Activated CD8-positive, alpha-beta T cell treated with anti-CD3 and anti-CD28 coated beads for 36 hours (primary cell): ENCODE measurements around the gene CLNK. TPM values are rescaled to one million over a fixed set of nuclear protein-coding genes. Genes with fewer than 3 reads are reported as not detected.

Experiments
- ATAC-seq: fragments of 200-7000 bp; cut with Tn5 transposase; one replicate; pipeline ENCODE4 v1.10.0; 2021; ENCODE audit warnings: mild to moderate bottlenecking, moderate library complexity
- CTCF ChIA-PET: fragments of 350-600 bp; sonication (Branson Sonifier 250); formaldehyde crosslinking; loops from one replicate; lab custom pipeline; 2021; ENCODE audit warnings: antibody characterized with exemption; lab: Charles Lee
- POLR2A ChIA-PET: fragments of 350-600 bp; sonication (Branson Sonifier 250); formaldehyde crosslinking; loops from one replicate; lab custom pipeline; 2021; ENCODE audit warnings: antibody characterized with exemption; lab: Charles Lee
- DNase-seq: peaks from one replicate; pipeline ENCODE4 v3.0.0-alpha.2; 2020
- H3K27ac Mint-ChIP-seq: one replicate; pipeline ENCODE4 v1.8.0; 2021; ENCODE audit warnings: mild to moderate bottlenecking, mixed read lengths
- H3K27me3 Mint-ChIP-seq: one replicate; pipeline ENCODE4 v1.8.0; 2021; ENCODE audit warnings: mixed read lengths
- H3K36me3 Mint-ChIP-seq: one replicate; pipeline ENCODE4 v1.8.0; 2021; ENCODE audit warnings: low read depth, mixed read lengths
- H3K4me1 Mint-ChIP-seq: one replicate; pipeline ENCODE4 v1.8.0; 2021; ENCODE audit warnings: low read depth, mixed read lengths
- H3K4me3 Mint-ChIP-seq: one replicate; pipeline ENCODE4 v1.8.0; 2021; ENCODE audit warnings: mild to moderate bottlenecking, moderate library complexity, mixed read lengths
- H3K9me3 Mint-ChIP-seq: one replicate; pipeline ENCODE4 v1.8.0; 2021; ENCODE audit warnings: mixed read lengths
- intact Hi-C: fragments of 100-400 bp; cut with micrococcal nuclease; formaldehyde crosslinking; loops from one replicate; pipeline ENCODE4 v1.10.0; 2022
- total RNA-seq, 2 experiments: library from RNA; stranded (reverse); gene quantifications; one replicate each; pipeline ENCODE4 v1.2.3, GENCODE V29; 2021
- TF ChIP-seq, protein P1 (sequence below): fragments of 200-600 bp; IDR thresholded peaks from one replicate; pipeline ENCODE4 v1.8.0; 2022; ENCODE audit warnings: antibody characterized with exemption, mild to moderate bottlenecking

The CLNK gene
- total RNA-seq, 2 experiments from 2014 or later: 0.18 TPM; not detected in 1

- ChIA-PET CTCF (interaction anchor here (0.7 to 1.7 kb wide), 2 partner anchors 26 to 43 kb away, joined by 3 read pairs; no protein-coding TSS in a partner anchor), POLR2A (no interaction called here)
- intact Hi-C loops: loop anchor here (5.0 kb wide), 1 partner anchor 846 kb away; the partner anchor contains the start of gene HS3ST1
- ATAC-seq: no peak
- peaks cover 12% of the 10 kb centered on the region for H3K4me1 Mint-ChIP-seq
- H3K4me3 Mint-ChIP-seq: no peak overlapping the region
- H3K27ac Mint-ChIP-seq: no peak overlapping the region
- TF ChIP-seq, protein P1, sequence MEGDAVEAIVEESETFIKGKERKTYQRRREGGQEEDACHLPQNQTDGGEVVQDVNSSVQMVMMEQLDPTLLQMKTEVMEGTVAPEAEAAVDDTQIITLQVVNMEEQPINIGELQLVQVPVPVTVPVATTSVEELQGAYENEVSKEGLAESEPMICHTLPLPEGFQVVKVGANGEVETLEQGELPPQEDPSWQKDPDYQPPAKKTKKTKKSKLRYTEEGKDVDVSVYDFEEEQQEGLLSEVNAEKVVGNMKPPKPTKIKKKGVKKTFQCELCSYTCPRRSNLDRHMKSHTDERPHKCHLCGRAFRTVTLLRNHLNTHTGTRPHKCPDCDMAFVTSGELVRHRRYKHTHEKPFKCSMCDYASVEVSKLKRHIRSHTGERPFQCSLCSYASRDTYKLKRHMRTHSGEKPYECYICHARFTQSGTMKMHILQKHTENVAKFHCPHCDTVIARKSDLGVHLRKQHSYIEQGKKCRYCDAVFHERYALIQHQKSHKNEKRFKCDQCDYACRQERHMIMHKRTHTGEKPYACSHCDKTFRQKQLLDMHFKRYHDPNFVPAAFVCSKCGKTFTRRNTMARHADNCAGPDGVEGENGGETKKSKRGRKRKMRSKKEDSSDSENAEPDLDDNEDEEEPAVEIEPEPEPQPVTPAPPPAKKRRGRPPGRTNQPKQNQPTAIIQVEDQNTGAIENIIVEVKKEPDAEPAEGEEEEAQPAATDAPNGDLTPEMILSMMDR: no peak
- DNase-seq: no peak
- no peaks in the 10 kb centered on the region for H3K27me3 Mint-ChIP-seq
- no peaks in the 10 kb centered on the region for H3K36me3 Mint-ChIP-seq
- H3K9me3 Mint-ChIP-seq: no peaks in the 10 kb centered on the region
These were observed 103.5 kb downstream of the CLNK start for GRCh38 chr4:10581022-10581421.

DNA sequence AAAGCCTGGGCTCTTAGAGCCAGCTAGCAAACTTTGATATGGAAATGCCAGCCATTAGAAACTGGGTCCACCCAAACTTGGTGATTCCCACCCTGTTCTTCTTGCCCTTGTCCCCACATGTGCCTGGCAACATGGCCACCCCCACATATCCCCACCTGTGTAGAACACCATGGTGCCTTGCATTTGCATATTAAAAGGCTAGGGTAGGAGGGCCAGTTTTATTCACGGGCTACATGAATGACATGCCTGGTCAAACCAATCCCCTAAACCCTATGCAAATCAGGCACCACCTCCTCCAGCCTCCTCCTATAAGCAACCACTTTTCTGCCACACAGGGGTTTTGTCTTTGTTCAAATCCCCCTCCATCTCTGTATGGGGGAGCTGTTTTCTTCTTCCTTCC, 104.9 kb downstream of the CLNK start:
- POLR2A ChIA-PET: no interaction called here
- no peak for DNase-seq
- Mint-ChIP-seq H3K9me3 (no peaks in the 10 kb centered on the region), H3K4me1 (peaks cover 9% of the 10 kb centered on the region), H3K27ac (no peak overlapping the region), H3K36me3 (no peaks in the 10 kb centered on the region), H3K4me3 (no peak overlapping the region), H3K27me3 (no peaks in the 10 kb centered on the region)
- ATAC-seq: no peak
- TF ChIP-seq, protein P1: no peak
- CTCF ChIA-PET: no interaction called here
- intact Hi-C loops: loop anchor here (5.0 kb wide), 1 partner anchor 848 kb away; the partner anchor contains the start of gene HS3ST1

DNA sequence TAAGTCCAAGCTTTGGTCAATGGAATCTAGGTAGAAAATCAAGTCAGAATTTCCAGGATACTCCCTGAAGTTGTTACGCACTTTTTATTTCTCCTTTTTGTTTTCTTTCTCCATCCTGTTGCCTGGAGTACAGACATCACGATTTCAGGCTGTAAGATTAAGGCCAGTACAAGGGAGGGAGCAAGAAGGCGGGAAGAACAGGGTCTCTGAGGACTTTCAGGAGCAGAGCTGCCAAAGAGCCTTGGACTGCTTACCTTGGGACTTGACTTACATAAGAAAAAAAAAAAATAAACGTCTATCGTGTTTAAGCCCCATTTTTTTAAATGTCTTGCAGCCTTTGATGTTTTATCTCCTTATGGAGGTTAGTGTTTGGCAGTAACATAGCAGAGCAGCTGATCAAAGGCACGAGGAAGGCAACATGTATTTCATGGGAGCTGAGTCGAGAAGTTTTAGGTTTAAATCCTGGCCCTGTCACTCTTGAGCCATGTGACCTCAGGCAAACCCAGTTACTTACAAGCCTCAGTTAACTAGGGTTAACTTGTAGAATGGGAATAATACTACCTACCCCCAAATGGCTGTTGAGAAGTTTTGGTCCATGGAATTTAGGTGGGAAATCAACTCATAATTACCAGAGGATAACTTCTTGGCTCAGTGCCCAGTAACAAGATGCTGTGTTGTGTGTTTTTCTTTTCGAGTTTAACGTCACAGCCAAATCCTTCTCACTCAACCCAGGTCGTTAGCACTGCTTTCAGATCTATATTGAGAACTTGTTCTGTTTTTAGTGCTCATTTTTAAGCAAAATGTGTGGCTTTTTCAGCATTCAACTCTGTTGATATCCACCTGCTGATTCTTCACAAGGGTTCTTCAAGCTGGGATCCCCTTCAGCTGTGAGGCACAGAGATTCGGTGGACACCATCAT, 106.8 kb downstream of the CLNK start:
- ChIA-PET CTCF (interaction anchor here (1.4 kb wide), 1 partner anchor 24 kb away, joined by 4 read pairs; no protein-coding TSS in a partner anchor), POLR2A (no interaction called here)
- no peak overlapping the region for H3K4me3 Mint-ChIP-seq
- no peaks in the 10 kb centered on the region for H3K27me3 Mint-ChIP-seq
- TF ChIP-seq, protein P1: no peak
- no peak for DNase-seq
- H3K27ac Mint-ChIP-seq: no peak overlapping the region
- intact Hi-C loops: no loop called here
- ATAC-seq: no peak
- H3K4me1 Mint-ChIP-seq: no peaks in the 10 kb centered on the region
- H3K9me3 Mint-ChIP-seq: no peaks in the 10 kb centered on the region
- H3K36me3 Mint-ChIP-seq: no peaks in the 10 kb centered on the region

GRCh38 chr4:10577018-10577417, 107.5 kb downstream of the CLNK start:
- ChIA-PET POLR2A (no interaction called here), CTCF (interaction anchor here (1.4 kb wide), 1 partner anchor 23 kb away, joined by 4 read pairs; no protein-coding TSS in a partner anchor)
- H3K27ac Mint-ChIP-seq: no peak overlapping the region
- ATAC-seq (no peak), DNase-seq (no peak)
- H3K9me3 Mint-ChIP-seq: no peaks in the 10 kb centered on the region
- no peaks in the 10 kb centered on the region for H3K4me1 Mint-ChIP-seq
- no peak overlapping the region for H3K4me3 Mint-ChIP-seq
- H3K27me3 Mint-ChIP-seq: no peaks in the 10 kb centered on the region
- H3K36me3 Mint-ChIP-seq: no peaks in the 10 kb centered on the region
- intact Hi-C loops: no loop called here
- TF ChIP-seq, protein P1: no peak

DNA sequence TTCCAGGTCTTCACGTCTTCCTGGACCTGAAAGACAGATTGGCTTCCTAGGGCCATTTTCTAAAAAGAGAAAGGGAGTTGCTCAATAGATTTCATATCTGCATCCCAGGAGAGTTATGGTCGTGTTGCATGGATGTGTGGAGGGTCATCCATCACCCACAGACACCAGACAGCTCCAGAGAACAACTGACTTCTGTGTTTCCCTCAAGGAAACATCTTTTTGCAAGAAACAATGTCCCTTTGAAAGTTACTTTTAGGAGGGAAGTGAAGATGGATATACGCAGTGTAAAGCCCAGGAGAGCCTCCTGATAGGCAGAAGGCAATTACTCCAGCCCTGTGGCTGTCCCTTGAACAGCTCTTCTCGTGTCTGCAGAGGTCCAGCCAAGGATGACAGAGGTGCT, 108.3 kb downstream of the CLNK start:
- ChIA-PET POLR2A (no interaction called here), CTCF (interaction anchor here (1.4 kb wide), 1 partner anchor 22 kb away, joined by 4 read pairs; no protein-coding TSS in a partner anchor)
- TF ChIP-seq, protein P1: no peak
- H3K4me1 Mint-ChIP-seq: no peaks in the 10 kb centered on the region
- intact Hi-C loops: no loop called here
- no peaks in the 10 kb centered on the region for H3K36me3 Mint-ChIP-seq
- ATAC-seq: no peak
- no peak overlapping the region for H3K4me3 Mint-ChIP-seq
- no peaks in the 10 kb centered on the region for H3K9me3 Mint-ChIP-seq
- DNase-seq: no peak
- no peaks in the 10 kb centered on the region for H3K27me3 Mint-ChIP-seq
- H3K27ac Mint-ChIP-seq: no peak overlapping the region
